Transverse colon (tissue), 4 donors: Measurements from ENCODE around the gene NUDCD3. TPM values are rescaled to one million over a fixed set of nuclear protein-coding genes. Genes with fewer than 3 reads are reported as not detected.
A peak's percentile ranks its signal among the peaks of the same experiment; 100 is the strongest.

Experiments used
- DNase-seq: peaks from one replicate; pipeline ENCODE4 v3.0.0-alpha.2; 2019
- H3K27ac ChIP-seq, 4 donors: fragments of 200-600 bp; sonication (generic); 2 replicates each; pipeline ENCODE4 v1.5.1; 2016 to 2018; ENCODE audit warnings: inconsistent platforms in 4 of 4
- H3K27me3 ChIP-seq: fragments of 200-600 bp; sonication (generic); 2 replicates; pipeline ENCODE4 v1.5.1; 2017; ENCODE audit warnings: inconsistent platforms
- H3K36me3 ChIP-seq, 4 donors: fragments of 200-600 bp; sonication (generic); 2 replicates each; pipeline ENCODE4 v1.5.1; 2017 to 2019; ENCODE audit warnings: inconsistent platforms in 4 of 4
- H3K4me1 ChIP-seq, 4 donors: fragments of 200-600 bp; sonication (generic); 2 replicates each; pipeline ENCODE4 v1.5.1; 2017 to 2020; ENCODE audit warnings: inconsistent platforms in 4 of 4
- H3K4me3 ChIP-seq, 4 donors: fragments of 200-600 bp; sonication (generic); 1 replicate in 1 of 4; 2 replicates in 3 of 4; pipeline versions ENCODE4 v1.5.1 to v1.6.1; 2017 to 2019; ENCODE audit warnings: inconsistent platforms in 4 of 4
- H3K9me3 ChIP-seq, 2 donors: fragments of 200-600 bp; sonication (generic); 2 replicates each; pipeline ENCODE4 v1.5.1; 2017 to 2019; ENCODE audit warnings: inconsistent platforms in 2 of 2
- CTCF ChIP-seq, 5 experiments: fragments of 200-600 bp in 3 of 5; fragments of 450-650 bp in 2 of 5; sonication (generic) in 3 of 5; IDR thresholded peaks; 1 replicate in 2 of 5; 2 replicates in 3 of 5; pipeline ENCODE4 v1.5.1; 2016 to 2017; ENCODE audit warnings: antibody characterized with exemption in 5 of 5, inconsistent platforms in 3 of 5, mild to moderate bottlenecking in 2 of 5, moderate library complexity in 1 of 5
- EP300 ChIP-seq: sonication (generic); formaldehyde crosslinking; IDR thresholded peaks from one replicate; pipeline ENCODE4 v1.6.1; 2017; ENCODE audit warnings: antibody characterized with exemption, low read depth
- POLR2A ChIP-seq: fragments of 450-650 bp; IDR thresholded peaks from one replicate; pipeline ENCODE4 v1.6.1; 2016; ENCODE audit warnings: antibody characterized with exemption, mild to moderate bottlenecking, moderate library complexity
- POLR2AphosphoS5 ChIP-seq, 3 donors: sonication (generic); formaldehyde crosslinking; IDR thresholded peaks; one replicate each; pipeline ENCODE4 v1.6.1; 2016; ENCODE audit warnings: antibody characterized with exemption in 3 of 3
- WGBS, 2 donors: methylation state at CpG; one replicate each; pipeline ENCODE4 v1.1.5; 2018; ENCODE audit warnings: low coverage in 1 of 2; 5-methylcytosine and 5-hydroxymethylcytosine counted together
- in situ Hi-C, 4 donors: fragments of 200-750 bp; cut with MboI; loops; one replicate each; pipeline versions ENCODE4 v1.15.0 to v1.15.1; 2017; ENCODE audit warnings: low sequenced_read_pairs in 3 of 4, low pct_ligation_motif_present in 1 of 4, low pct_unique_long_range_greater_than_20kb in 1 of 4
- intact Hi-C: fragments of 100-400 bp; cut with DNase I; formaldehyde crosslinking; loops from one replicate; pipeline ENCODE4 v1.15.1; 2023; ENCODE audit warnings: low total_unique reads
- total RNA-seq, 4 donors: library from RNA; depleted of rRNA; stranded (reverse); fragments of >200 nt; gene quantifications; one replicate each; pipeline ENCODE4 v1.1.0, GENCODE V29; 2016

NUDCD3 gene
- total RNA-seq, 4 donors from 2014 or later, result 31.9 to 76.7 (median 38.6) TPM

- no peak for DNase-seq
- 55 to 77% methylated on average over 6 to 8 of the region's 8 CpGs for WGBS, 2 donors
- Histone ChIP-seq H3K9me3 (no peaks in the 10 kb centered on the region), H3K27me3 (no peaks in the 10 kb centered on the region), H3K36me3 (peaks cover 0 to 35% (median 15%) of the 10 kb centered on the region in 4 donors), H3K27ac (no peak overlapping the region), H3K4me3 (no peak overlapping the region), H3K4me1 (peaks cover 0 to 10% (median 2%) of the 10 kb centered on the region in 4 donors)
- intact Hi-C loops (no loop called here), in situ Hi-C loops (loop anchor here in 2 of 4 donors (25.0 kb wide), 1 partner anchor 241 kb away; no protein-coding TSS in a partner anchor)
- TF ChIP-seq CTCF (IDR thresholded peaks at IDR 0.05), result no peak
- TF ChIP-seq EP300, result no peak
- TF ChIP-seq POLR2A, result no peak
- TF ChIP-seq POLR2AphosphoS5 (IDR thresholded peaks at IDR 0.05), result no peak
Observed at GRCh38 chr7:44477938-44478337, 12.5 kb downstream of the NUDCD3 start.

- DNase-seq, result peak; percentile 40
- WGBS, 2 donors, result 35 to 44% methylated on average over 2 to 6 of the region's 6 CpGs
- no peak for TF ChIP-seq POLR2AphosphoS5 (IDR thresholded peaks at IDR 0.05)
- peak; percentile 78 to 87 (median 86) for TF ChIP-seq CTCF (IDR thresholded peaks at IDR 0.05)
- Histone ChIP-seq H3K9me3 (no peaks in the 10 kb centered on the region), H3K27ac (no peak overlapping the region), H3K4me3 (no peak overlapping the region), H3K27me3 (no peaks in the 10 kb centered on the region), H3K36me3 (peaks cover 0 to 28% (median 12%) of the 10 kb centered on the region in 4 donors), H3K4me1 (peaks cover 0 to 10% (median 3%) of the 10 kb centered on the region in 4 donors)
- intact Hi-C loops, result no loop called here
- in situ Hi-C loops, result loop anchor here in 2 of 4 donors (25.0 kb wide), 1 partner anchor 240 kb away; no protein-coding TSS in a partner anchor
Observed at GRCh38 chr7:44477063-44477830, 13.2 kb downstream of the NUDCD3 start.

GRCh38 chr7:44476313-44476712 lies 14.1 kb downstream of the NUDCD3 start:
- TF ChIP-seq CTCF (IDR thresholded peaks at IDR 0.05) (no peak), POLR2AphosphoS5 (IDR thresholded peaks at IDR 0.05) (no peak), EP300 (no peak), POLR2A (no peak)
- Histone ChIP-seq H3K4me1 (peaks cover 0 to 10% (median 3%) of the 10 kb centered on the region in 4 donors), H3K36me3 (peaks cover 0 to 23% (median 8%) of the 10 kb centered on the region in 4 donors), H3K4me3 (no peak overlapping the region), H3K9me3 (no peaks in the 10 kb centered on the region), H3K27me3 (no peaks in the 10 kb centered on the region), H3K27ac (no peak overlapping the region)
- intact Hi-C loops (no loop called here), in situ Hi-C loops (loop anchor here in 2 of 4 donors (25.0 kb wide), 1 partner anchor 239 kb away; no protein-coding TSS in a partner anchor)
- DNase-seq, result no peak
- 85% methylated on average over 5 of the region's 5 CpGs; no CpG with 5 or more reads in 1 of the 2 donors for WGBS, 2 donors

GRCh38 chr7:44473295-44473694 lies 17.2 kb downstream of the NUDCD3 start:
- H3K36me3 ChIP-seq, result peaks cover 0 to 16% (median 3%) of the 10 kb centered on the region in 4 donors
- DNase-seq, result no peak
- H3K27me3 ChIP-seq, result no peaks in the 10 kb centered on the region
- H3K4me1 ChIP-seq, result peaks cover 0 to 19% (median 5%) of the 10 kb centered on the region in 4 donors
- TF ChIP-seq POLR2A, result no peak
- no peak for TF ChIP-seq POLR2AphosphoS5 (IDR thresholded peaks at IDR 0.05)
- TF ChIP-seq EP300, result no peak
- no peak for TF ChIP-seq CTCF (IDR thresholded peaks at IDR 0.05)
- WGBS, 2 donors, result 80% methylated on average over 3 of the region's 3 CpGs; no CpG with 5 or more reads in 1 of the 2 donors
- H3K27ac ChIP-seq, result no peak overlapping the region
- H3K4me3 ChIP-seq, result no peak overlapping the region
- in situ Hi-C loops (no loop called here), intact Hi-C loops (no loop called here)
- no peaks in the 10 kb centered on the region for H3K9me3 ChIP-seq
